ENCODE measurements around the gene TGDS.

GRCh38 chr13:94601446-94602431 is 5.8 kb upstream of the TGDS start, which contains the start of gene GPR180:
- TF ChIP-seq, protein P1, sequence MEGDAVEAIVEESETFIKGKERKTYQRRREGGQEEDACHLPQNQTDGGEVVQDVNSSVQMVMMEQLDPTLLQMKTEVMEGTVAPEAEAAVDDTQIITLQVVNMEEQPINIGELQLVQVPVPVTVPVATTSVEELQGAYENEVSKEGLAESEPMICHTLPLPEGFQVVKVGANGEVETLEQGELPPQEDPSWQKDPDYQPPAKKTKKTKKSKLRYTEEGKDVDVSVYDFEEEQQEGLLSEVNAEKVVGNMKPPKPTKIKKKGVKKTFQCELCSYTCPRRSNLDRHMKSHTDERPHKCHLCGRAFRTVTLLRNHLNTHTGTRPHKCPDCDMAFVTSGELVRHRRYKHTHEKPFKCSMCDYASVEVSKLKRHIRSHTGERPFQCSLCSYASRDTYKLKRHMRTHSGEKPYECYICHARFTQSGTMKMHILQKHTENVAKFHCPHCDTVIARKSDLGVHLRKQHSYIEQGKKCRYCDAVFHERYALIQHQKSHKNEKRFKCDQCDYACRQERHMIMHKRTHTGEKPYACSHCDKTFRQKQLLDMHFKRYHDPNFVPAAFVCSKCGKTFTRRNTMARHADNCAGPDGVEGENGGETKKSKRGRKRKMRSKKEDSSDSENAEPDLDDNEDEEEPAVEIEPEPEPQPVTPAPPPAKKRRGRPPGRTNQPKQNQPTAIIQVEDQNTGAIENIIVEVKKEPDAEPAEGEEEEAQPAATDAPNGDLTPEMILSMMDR (IDR thresholded peaks at IDR 0.05; ENCODE audit: insufficient read depth, low read length): no peak
- TF ChIP-seq REST (IDR thresholded peaks at IDR 0.05; ENCODE audit: insufficient replicate concordance, low read depth) (peak; percentile 15), GABPA (IDR thresholded peaks at IDR 0.05; ENCODE audit: low read depth) (peak; percentile 66), POLR2AphosphoS5 (IDR thresholded peaks at IDR 0.05; ENCODE audit: low read depth) (peak; percentile 30; the same call in 1 of the 2 replicates), SPI1 (IDR thresholded peaks at IDR 0.05; ENCODE audit: borderline replicate concordance, low read depth) (no peak)
